GM19193 (cell line): ENCODE measurements around the gene FAR2.

Experiments used
- POLR2A ChIP-seq: IDR thresholded peaks from 4 replicates; pipeline ENCODE4 v1.6.1; 2011; ENCODE audit not compliant: insufficient read depth, insufficient read length; ENCODE audit errors: extremely low read depth

Gene FAR2

DNA sequence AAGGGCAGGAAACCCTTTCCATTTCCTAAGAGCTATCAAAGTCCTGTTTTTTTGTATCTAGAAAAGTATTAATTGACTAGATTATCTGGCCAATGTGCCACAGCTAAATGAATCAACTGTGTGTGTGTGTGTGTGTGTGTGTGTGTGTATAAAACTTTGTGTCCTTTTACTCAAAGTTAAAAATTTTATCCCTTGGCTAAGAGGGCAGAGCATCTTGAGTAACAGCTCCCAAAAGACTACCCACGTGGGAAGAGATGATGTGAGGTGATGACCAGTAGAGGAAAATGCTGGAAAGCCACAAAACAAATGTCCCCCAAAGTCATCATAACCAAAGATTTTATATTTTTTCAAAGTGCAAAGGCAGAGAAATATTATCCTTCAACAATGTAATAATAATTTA, 90.3 kb downstream of the FAR2 start:
- no peak for TF ChIP-seq POLR2A

DNA sequence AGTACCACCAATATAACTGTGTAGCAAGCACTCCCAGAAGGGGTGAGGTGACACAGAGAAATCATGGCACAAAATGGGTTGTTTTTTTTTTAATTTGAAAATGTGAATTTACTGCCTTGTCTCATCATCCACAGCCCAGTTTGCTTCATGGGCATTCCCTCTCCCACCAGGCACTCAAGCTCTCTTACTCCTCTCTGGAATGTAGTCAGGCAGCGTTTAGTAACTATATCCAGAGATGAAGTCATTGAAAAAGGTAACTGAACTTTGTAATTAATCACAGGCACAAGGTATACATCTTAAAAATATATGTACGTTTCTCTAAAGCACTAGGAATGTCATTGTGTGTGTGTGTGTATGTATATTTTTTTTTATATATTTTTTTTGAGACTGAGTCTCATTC, 91.4 kb downstream of the FAR2 start:
- no peak for TF ChIP-seq POLR2A

DNA sequence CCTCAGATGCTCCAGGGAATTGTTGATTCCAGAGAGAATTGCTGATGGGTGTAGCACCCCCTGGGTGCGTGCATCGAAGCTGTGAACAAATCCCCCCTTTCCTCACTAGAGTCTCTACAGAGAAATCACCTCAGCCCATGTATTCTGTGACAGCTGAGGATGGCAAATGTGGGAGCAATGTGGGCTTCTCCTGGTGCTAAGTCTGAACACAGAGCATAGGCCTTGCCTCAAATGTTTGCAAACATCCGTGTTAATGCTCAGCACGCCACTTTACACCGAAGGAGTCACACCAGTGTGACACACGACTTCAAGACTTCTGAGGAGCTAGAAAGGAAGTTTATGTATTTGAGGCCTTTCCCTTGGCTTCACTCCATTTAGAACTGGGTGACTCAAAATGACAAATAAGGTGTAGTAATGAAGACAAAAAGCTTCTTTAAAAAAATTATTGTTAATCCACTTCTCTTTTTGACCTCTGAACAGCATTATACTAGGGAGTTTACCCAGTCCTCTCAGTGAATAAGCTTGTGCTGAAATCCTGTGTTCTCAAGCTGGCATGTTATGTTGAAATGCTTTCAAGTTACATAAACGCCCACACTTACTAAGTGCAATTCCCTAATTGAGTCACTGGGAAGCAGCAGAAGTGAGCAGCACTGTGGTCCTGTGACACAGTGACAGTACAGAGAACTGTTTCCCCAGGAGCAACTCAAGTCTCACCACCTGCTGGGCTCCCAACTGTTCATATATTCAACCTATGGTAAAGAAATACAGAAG, 92.9 kb downstream of the FAR2 start:
- no peak for TF ChIP-seq POLR2A

DNA sequence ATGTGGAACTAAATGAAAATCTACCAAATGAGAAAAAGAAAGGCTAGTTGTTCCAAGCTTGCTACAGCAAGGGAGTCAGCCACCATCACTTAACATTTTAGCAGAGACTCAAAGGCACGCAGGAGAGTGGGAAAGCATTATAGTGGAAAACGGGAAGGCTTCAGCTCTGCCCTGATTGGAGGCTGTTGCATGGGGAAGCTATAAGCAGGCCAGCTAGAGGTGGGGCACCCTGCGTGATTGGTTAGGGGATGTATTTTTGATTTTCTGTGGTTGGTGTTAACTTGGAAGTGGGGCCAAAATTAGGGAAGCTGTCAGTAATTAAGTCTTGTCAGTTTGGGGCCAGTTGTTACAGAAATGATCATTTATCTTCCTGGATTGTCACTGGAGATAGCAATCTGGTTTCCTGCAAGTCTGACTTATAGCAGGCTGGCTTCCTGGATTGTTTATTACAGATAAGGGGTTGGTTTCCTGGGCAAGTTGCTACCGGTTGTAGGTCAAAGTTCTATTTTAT, 93.9 kb downstream of the FAR2 start:
- no peak for TF ChIP-seq POLR2A

DNA sequence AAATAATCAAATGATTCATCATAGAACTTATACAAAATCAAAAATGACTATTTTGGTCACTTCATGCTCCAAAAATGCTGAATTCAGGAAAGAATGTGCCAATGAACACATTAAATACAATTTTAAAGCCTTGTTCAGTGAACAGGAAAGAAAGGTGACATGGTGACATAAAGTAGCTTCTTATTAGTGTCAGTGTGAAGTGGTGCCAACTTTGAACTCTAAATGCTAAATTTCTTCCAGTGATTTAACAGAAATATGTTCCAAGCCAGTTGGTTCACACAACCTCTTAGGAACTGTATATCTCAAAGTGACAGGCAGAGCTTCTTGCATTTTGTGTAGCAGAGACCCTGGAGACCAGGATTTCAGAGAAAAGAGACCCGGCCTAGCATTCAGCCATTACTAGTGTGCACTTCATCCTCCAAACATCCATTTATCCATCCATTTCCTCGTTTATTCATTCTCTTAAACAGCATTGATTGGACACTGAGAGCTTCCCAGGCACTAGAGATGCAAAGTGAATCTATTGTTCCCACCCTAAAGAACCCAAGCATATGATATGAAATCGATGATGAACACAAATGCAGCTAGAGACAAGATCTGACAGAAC, 95.2 kb downstream of the FAR2 start:
- no peak for TF ChIP-seq POLR2A

DNA sequence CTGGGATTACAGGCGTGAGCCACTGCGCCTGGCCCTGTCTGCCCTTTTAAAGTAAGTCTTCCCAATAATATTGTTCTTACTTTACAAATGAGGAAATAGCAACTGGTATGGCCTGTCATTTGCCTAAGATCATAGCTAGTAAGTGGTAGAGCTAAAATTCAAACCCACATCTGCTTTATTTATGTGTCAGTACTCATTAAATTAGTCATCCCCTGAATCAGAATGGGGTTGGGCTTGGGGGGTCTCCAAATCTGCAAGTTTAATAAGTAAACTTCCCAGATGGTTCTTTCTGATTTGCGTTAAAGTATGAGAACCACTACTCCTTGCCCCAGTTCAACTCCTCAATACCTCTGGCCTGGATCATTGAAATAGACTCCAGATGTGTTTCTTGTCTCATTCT, 96.2 kb downstream of the FAR2 start:
- no peak for TF ChIP-seq POLR2A

DNA sequence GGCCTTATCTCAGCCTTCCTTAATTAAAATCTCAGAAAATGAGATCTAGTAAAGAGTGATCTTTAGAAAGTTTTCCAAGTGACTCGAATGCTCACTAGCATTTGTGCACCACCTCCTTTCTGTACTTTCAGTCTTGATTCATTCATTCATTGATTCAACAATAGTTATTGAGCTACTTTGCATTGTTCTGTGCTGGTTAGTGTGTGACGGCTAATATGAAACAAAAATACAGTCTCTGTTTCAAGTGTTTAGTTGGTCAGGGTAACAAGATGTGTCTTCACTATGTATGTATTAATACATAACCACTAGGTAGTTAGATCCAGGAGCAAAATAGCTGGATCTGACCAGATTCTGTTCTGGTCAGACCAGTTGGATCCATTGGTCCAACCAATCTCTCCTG, 100.9 kb downstream of the FAR2 start:
- no peak for TF ChIP-seq POLR2A

DNA sequence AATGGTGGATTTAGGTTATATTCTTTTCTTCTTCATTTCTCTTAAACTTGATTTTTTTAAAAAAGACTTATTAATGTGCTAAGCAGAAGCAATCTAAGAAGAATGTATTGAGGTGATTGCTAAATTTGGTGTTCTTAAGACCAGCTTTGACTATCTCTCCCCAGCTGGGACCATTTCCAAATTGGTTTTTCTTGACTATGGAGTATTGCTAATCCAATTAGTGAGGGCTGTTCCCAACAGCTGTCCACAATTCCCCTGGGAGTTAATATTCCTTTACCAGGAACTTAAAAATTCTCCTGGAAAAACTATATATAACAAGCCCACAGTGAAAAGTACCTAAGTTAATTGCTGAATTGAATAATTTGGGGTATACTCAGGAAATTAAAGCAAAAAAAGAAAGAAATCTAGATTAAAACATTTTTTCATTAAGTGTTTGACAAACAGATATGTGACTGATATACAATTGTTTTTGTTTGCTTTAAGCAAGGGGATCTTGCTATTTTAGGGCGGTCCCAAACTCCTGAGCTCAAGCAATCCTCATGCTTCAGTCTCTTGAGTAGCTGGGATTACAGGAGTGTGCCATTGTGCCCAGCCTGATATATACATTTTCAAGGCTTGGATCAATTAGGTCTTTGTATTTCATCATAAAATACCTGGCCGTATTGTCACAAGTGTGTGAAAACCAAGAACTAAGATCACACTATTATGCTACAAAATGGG, 105.0 kb downstream of the FAR2 start:
- TF ChIP-seq POLR2A: no peak

DNA sequence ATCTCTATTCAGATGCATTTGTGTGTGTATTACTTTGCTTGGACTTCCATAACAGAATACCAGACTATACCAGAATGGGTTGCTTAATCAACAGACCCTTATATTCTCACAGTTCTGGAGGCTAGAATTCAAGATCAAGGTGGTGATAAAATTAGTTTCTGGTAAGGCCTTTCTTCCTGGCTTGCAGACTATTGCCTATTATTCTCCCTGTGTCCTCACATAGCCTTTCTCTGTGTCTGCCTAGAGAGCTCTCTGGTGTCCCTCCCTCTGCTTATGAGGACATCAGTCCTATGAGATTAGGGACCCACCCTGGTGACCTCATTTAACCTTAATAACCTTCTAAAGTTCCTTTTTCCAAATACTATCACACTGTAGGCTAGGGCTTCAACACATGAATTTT, 106.0 kb downstream of the FAR2 start:
- TF ChIP-seq POLR2A: no peak

DNA sequence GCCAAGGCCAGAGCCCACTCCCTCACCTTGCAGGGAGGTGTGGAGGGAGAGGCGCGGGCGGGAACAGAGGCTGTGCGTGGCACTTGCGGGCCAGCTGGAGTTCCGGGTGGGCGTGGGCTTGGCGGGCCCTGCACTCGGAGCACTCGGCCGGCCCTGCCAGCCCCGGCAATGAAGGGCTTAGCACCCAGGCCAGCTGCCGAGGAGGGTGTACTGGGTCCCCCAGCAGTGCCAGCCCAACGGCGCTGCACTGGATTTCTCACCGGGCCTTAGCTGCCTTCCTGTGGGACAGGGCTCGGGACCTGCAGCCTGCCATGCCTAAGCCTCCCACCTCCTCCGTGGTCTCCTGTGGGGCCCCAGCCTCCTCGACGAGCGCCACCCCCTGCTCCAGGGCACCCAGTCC, 107.5 kb downstream of the FAR2 start:
- TF ChIP-seq POLR2A: no peak

DNA sequence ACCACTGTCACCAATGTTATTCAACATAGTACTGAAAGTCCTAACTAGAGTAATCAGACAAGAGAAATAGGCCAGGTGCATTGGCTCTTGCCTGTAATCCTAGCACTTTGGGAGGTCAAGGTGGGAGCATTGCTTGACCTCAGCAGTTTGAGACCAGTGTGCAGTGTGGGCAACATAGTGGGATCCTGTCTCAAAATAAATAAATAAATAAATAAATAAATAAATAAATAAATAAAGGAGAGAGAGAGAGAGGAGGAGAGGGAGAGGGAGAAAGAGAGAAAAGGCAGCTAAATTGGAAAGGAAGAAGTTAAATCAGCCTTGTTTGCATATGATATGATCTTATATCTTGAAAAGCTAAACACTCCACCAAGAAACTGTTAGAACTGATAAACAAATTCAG, 115.3 kb downstream of the FAR2 start:
- no peak for TF ChIP-seq POLR2A

DNA sequence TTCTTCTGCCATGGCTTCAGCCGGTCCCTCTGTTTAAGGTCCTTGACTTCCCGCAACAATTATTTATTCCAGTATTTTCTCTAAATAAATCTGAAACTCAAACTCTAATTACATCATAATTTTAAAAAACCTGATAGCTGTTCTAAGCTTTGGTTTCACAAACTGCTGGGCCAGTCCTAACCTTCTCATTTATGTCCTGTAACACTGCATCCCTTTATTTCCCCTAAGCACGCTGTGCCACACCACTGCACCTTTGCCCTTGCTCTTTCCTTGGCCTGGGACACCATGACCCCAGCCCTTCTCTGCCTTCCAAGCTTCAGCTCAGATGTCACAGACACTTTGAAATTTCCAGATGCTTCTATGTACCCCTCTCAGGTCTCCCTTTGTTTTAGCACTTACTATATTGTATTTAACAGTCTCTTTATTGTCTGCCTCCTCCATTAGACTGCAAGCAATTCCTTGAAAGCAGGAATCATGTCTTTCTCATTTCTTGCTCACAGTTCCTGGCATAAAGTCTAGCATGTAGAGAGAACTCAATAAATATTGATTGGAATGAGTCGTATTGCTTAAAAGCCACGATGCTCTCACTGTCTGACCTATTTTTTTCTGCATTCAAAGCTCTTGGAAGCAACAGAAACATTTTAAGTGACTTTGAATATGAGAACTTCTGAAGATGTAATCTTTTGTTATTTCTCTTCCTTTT, 120.8 kb downstream of the FAR2 start:
- no peak for TF ChIP-seq POLR2A

DNA sequence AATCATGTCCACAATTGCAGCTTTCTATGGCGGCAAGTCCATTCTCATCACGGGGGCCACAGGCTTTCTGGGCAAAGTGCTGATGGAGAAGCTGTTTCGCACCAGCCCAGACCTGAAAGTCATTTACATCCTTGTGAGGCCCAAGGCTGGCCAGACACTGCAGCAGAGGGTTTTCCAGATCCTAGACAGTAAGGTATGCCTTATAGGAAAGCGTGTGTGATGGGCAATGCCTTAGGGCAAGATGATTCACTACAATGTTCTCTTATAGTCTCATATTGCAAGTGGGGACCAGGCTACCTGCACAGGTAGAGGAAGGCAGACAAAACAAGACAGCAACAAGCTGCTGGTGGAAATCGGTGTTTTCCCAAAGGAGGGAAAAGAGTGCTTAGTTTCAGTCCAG, 121.4 kb downstream of the FAR2 start:
- TF ChIP-seq POLR2A: no peak

DNA sequence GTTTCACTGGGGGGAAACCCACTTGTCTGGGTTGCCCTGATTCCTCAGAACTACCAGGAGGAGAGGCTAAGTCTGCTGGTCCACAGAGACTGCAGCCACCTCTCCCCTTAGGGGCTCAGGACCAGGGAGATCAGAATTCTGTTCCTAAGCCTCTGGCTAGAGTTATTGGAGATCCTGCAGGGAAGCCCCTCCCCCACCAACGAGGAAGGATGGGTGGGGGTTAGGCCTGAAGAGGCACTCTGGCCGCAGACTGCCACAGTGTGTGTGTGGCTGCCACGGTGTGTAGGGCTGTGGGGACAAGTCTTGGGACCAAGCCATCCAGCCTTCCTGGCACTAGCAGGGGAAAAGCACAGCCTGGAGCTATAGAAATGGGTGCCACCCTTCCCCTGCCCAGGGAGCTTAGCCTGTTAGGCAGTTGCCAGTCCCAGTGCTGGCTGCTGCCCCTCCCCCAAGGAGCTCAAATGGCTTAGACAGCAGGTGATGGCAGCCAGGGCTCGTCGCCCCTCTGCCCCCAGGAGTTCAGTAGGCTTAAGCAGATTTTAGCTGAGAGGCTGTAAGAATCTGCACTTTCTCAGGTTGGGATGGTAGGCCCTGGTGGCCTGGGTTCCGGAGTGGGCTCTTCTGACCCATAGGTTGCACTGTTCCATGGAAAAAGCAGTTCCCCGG, 124.2 kb downstream of the FAR2 start:
- TF ChIP-seq POLR2A: no peak

DNA sequence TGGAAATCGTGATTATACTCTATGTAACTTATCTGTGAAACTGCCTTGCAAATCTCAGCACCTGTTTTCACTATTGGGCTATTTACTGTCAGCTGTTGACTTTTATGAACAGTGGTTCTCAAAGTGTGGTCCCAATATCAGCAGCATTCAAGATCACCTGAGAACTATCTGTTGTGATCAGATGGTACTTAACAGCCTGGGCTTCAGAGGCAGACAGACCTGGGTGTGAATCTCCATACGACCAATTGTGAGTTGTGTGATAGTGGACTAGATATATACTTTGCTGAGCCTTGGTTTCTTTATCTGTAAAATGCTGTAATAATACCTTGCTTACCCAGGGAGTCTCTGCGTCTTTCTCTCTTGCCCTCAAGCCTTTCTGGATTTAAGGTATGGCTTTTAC, 126.8 kb downstream of the FAR2 start:
- TF ChIP-seq POLR2A: no peak

DNA sequence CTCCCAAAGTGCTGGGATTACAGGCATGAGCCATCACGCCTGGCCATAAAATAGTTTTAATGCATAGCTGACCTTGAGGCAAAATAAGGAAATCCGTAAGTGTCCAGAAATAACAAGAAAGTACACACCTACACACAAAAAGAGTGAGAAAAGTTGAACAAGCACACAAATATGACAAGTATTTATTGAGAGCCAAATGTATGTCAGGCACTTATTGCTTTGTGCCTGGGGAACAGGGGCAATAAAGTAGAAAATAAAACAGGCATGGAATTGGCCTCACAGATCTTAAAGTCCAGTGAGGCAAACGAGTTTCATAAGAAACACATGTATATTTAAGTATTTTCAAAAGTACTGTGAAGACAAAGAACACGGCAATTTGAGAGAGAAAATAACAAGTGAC, 128.2 kb downstream of the FAR2 start:
- TF ChIP-seq POLR2A: no peak
